NT2/D1 (cell line): ENCODE data around the gene DCLK2.

Experiments
- DNase-seq: peaks from one replicate; pipeline ENCODE4 v3.0.0-alpha.2; 2011; ENCODE audit warnings: low read depth, low spot score
- H3K27me3 ChIP-seq: 2 replicates; pipeline ENCODE4 v1.6.0; 2011; ENCODE audit warnings: mild to moderate bottlenecking; ENCODE audit not compliant: insufficient read length, insufficient read depth
- H3K36me3 ChIP-seq: 2 replicates; pipeline ENCODE4 v1.6.1; 2011; ENCODE audit warnings: mild to moderate bottlenecking, low read length, mixed read lengths; ENCODE audit not compliant: insufficient read depth, insufficient read length
- H3K4me1 ChIP-seq: 2 replicates; pipeline ENCODE4 v1.5.1; 2011; ENCODE audit not compliant: insufficient read depth, insufficient read length
- H3K4me3 ChIP-seq: 2 replicates; pipeline ENCODE4 v1.5.1; 2011; ENCODE audit warnings: low read depth; ENCODE audit not compliant: insufficient read length
- H3K9ac ChIP-seq: 2 replicates; pipeline ENCODE4 v1.6.0; 2011; ENCODE audit warnings: low read depth; ENCODE audit not compliant: insufficient read length
- H3K9me3 ChIP-seq: 2 replicates; pipeline ENCODE4 v1.5.1; 2011; ENCODE audit warnings: mild to moderate bottlenecking, low read length; ENCODE audit not compliant: insufficient read depth
- SUZ12 ChIP-seq: IDR thresholded peaks from 2 replicates; pipeline ENCODE4 v1.6.1; 2011; ENCODE audit not compliant: insufficient read length, insufficient read depth; ENCODE audit errors: extremely low read depth
- YY1 ChIP-seq: IDR thresholded peaks from 2 replicates; pipeline ENCODE4 v1.6.1; 2011; ENCODE audit not compliant: insufficient read length, insufficient read depth
- ZNF274 ChIP-seq: IDR thresholded peaks from 2 replicates; pipeline ENCODE4 v1.6.1; 2011; ENCODE audit warnings: mild to moderate bottlenecking, low read depth, low read length

The DCLK2 gene

DNA sequence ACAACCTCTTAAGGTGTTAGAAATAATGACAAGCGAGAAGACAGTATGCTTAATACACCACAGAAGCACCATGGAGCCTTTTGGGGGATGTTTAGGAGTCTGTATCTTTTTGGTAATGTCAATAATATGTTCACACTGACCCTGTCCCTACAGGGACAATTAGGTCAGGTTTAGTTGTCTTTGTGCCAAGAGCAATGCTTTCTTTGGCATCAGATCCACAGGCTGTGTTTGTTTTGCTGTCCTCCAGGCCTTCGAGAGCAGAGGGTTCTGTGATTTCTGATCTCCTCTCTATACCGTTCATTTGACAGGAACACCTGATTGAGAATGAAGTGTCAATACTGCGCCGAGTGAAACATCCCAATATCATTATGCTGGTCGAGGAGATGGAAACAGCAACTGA lies 153.8 kb downstream of the DCLK2 start:
- no peaks in the 10 kb centered on the region for H3K27me3 ChIP-seq
- no peak for TF ChIP-seq YY1
- TF ChIP-seq SUZ12, result no peak
- TF ChIP-seq ZNF274, result no peak
- DNase-seq, result no peak
- no peak overlapping the region for H3K4me3 ChIP-seq
- no peaks in the 10 kb centered on the region for H3K9me3 ChIP-seq
- no peak overlapping the region for H3K9ac ChIP-seq
- H3K36me3 ChIP-seq, result no peaks in the 10 kb centered on the region
- no peaks in the 10 kb centered on the region for H3K4me1 ChIP-seq

DNA sequence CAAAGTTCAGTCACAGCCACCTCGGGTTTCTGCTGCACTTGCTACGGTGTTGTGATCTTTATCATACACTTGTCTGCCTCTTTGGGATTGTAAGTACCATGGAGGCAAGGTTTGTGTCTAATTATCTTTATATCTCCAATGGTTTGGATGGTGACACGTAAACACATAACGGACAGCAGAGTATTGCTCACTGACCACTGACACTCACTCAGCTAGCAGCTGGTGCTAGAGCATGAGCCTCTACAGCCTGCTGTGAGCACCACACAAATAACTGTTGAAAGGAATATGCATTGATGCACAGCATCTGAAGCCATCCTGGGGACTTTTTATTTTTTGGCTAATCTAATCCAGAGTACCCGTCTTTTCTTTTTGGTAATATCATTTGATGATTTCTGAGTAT lies 156.0 kb downstream of the DCLK2 start:
- Histone ChIP-seq H3K36me3 (no peaks in the 10 kb centered on the region), H3K9me3 (no peaks in the 10 kb centered on the region), H3K9ac (no peak overlapping the region), H3K27me3 (no peaks in the 10 kb centered on the region), H3K4me1 (no peaks in the 10 kb centered on the region), H3K4me3 (no peak overlapping the region)
- no peak for TF ChIP-seq ZNF274
- DNase-seq, result no peak

- H3K27me3 ChIP-seq, result no peaks in the 10 kb centered on the region
- DNase-seq, result no peak
- H3K4me3 ChIP-seq, result no peak overlapping the region
- TF ChIP-seq ZNF274 (no peak), SUZ12 (no peak), YY1 (no peak)
- H3K9me3 ChIP-seq, result no peaks in the 10 kb centered on the region
- no peak overlapping the region for H3K9ac ChIP-seq
- no peaks in the 10 kb centered on the region for H3K4me1 ChIP-seq
- H3K36me3 ChIP-seq, result no peaks in the 10 kb centered on the region
Measured at GRCh38 chr4:150235317-150235716, 157.1 kb downstream of the DCLK2 start.

- H3K4me1 ChIP-seq, result no peaks in the 10 kb centered on the region
- H3K4me3 ChIP-seq, result no peak overlapping the region
- DNase-seq, result no peak
- no peaks in the 10 kb centered on the region for H3K27me3 ChIP-seq
- no peaks in the 10 kb centered on the region for H3K9me3 ChIP-seq
- H3K9ac ChIP-seq, result no peak overlapping the region
- H3K36me3 ChIP-seq, result no peaks in the 10 kb centered on the region
- TF ChIP-seq YY1 (no peak), ZNF274 (no peak), SUZ12 (no peak)
Measured at GRCh38 chr4:150235808-150236271, 157.6 kb downstream of the DCLK2 start.

GRCh38 chr4:150236626-150237025 lies 158.4 kb downstream of the DCLK2 start:
- H3K9me3 ChIP-seq, result no peaks in the 10 kb centered on the region
- H3K36me3 ChIP-seq, result no peaks in the 10 kb centered on the region
- H3K4me3 ChIP-seq, result no peak overlapping the region
- no peak overlapping the region for H3K9ac ChIP-seq
- no peaks in the 10 kb centered on the region for H3K4me1 ChIP-seq
- TF ChIP-seq YY1 (no peak), SUZ12 (no peak), ZNF274 (no peak)
- H3K27me3 ChIP-seq, result no peaks in the 10 kb centered on the region
- DNase-seq, result no peak

GRCh38 chr4:150237110-150237872 lies 159.0 kb downstream of the DCLK2 start:
- no peaks in the 10 kb centered on the region for H3K9me3 ChIP-seq
- H3K4me1 ChIP-seq, result no peaks in the 10 kb centered on the region
- no peaks in the 10 kb centered on the region for H3K27me3 ChIP-seq
- no peaks in the 10 kb centered on the region for H3K36me3 ChIP-seq
- H3K4me3 ChIP-seq, result no peak overlapping the region
- no peak for TF ChIP-seq YY1
- TF ChIP-seq SUZ12, result no peak
- no peak for TF ChIP-seq ZNF274
- no peak overlapping the region for H3K9ac ChIP-seq
- no peak for DNase-seq

GRCh38 chr4:150238591-150238990 lies 160.3 kb downstream of the DCLK2 start:
- no peaks in the 10 kb centered on the region for H3K36me3 ChIP-seq
- no peak for TF ChIP-seq SUZ12
- no peak for TF ChIP-seq YY1
- no peak for TF ChIP-seq ZNF274

DNA sequence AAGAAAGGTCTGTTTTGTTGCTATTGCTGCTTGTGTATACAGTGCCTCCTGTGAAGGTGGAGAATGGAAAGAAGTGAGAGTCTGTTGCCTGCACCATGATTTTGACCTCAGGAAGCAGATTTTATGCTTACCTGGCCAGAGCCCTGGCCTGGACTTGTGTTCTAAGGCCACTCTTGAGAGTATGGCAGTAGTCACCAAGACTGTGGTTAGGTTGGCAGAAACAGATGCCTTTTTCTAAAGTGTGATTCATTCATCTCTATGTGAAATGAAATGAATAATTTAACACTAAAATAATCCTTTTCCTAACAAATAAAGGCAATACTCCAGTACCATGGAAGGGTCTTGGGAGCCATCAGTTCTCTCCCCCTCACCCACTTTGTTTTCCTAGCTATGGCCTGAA lies 161.8 kb downstream of the DCLK2 start:
- Histone ChIP-seq H3K4me3 (no peak overlapping the region), H3K4me1 (no peaks in the 10 kb centered on the region), H3K9ac (no peak overlapping the region), H3K9me3 (no peaks in the 10 kb centered on the region), H3K36me3 (no peaks in the 10 kb centered on the region), H3K27me3 (no peaks in the 10 kb centered on the region)
- TF ChIP-seq ZNF274 (no peak), YY1 (no peak), SUZ12 (no peak)
- DNase-seq, result no peak

More at GRCh38 chr4:150238591-150238990, 160.3 kb downstream of the DCLK2 start:
- Histone ChIP-seq H3K9me3 (no peaks in the 10 kb centered on the region), H3K9ac (no peak overlapping the region), H3K4me1 (no peaks in the 10 kb centered on the region), H3K27me3 (no peaks in the 10 kb centered on the region), H3K4me3 (no peak overlapping the region)
- no peak for DNase-seq
